Measurements from ENCODE around the gene DOCK4.
A peak's percentile ranks its signal among the peaks of the same experiment; 100 is the strongest.

DOCK4 gene

DNA sequence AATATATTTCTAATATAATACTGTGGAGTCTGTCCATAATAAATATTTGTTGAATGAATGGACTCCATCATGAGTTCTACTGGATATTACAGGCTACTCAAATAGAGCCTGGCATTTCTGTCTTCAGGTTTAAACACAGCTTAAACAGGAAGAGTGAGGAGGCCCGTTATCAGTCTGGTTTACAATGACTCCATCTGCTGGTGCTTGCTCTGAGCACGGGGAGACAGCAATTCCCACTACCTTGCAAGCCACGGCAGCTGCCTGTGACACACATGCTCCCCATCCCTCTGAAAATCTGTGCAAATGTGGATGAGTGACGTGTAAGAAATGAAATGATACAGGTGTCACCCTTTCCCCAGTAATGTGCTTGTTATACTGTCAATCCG, 350.4 kb downstream of the DOCK4 start:
- Histone ChIP-seq H3K27me3 (replicated peaks; ENCODE audit: control insufficient read depth, insufficient read depth, low read length) (no peaks in the 10 kb centered on the region), H3K4me1 (ENCODE audit: control insufficient read depth, insufficient read depth, low read length) (peaks cover 4% of the 10 kb centered on the region), H3K36me3 (ENCODE audit: control insufficient read depth, insufficient read depth, low read length, severe bottlenecking) (no peaks in the 10 kb centered on the region), H3K9me3 (ENCODE audit: control insufficient read depth, low read length) (no peaks in the 10 kb centered on the region), H3K4me3 (ENCODE audit: low read length) (no peak overlapping the region), H3K9ac (ENCODE audit: low read length) (no peak overlapping the region)
- DNase-seq (ENCODE audit: low read depth), result peak; percentile 45

DNA sequence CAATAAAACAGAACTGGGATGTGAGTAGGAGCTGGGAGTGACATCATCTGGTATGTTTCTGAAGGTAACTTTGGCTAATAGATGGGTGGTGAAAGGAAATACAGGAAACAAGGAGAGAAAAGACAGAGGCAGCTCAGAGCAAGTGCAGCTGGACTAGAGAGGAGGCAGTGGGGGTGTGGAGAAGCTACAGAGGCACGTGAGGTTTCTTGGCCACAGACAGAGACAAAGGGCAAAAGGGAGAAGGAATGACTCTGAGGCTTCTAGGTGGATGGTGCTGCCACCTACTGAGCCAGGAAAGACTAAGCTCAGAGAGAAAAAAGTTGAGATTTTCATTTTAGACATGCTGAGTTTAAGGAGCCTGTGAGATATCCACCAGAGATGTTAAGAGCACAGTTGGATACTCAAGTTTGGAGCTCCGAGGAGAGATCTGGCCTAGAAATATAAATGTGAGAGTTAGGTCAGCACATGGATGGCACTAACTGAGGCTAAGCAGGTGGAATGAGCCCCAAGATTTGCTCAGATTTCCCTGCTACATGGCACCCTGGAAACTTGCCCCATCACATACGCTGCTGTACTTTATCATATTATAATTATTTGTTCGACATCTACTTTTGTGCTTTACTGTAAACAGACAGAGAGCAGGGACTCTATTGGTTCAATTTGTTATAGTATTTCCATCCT, 350.9 kb downstream of the DOCK4 start:
- H3K36me3 ChIP-seq (ENCODE audit: control insufficient read depth, insufficient read depth, low read length, severe bottlenecking), result no peaks in the 10 kb centered on the region
- no peaks in the 10 kb centered on the region for H3K9me3 ChIP-seq (ENCODE audit: control insufficient read depth, low read length)
- DNase-seq (ENCODE audit: low read depth), result peak; percentile 79
- H3K4me3 ChIP-seq (ENCODE audit: low read length), result no peak overlapping the region
- no peak overlapping the region for H3K9ac ChIP-seq (ENCODE audit: low read length)
- H3K27me3 ChIP-seq (replicated peaks; ENCODE audit: control insufficient read depth, insufficient read depth, low read length), result no peaks in the 10 kb centered on the region
- H3K4me1 ChIP-seq (ENCODE audit: control insufficient read depth, insufficient read depth, low read length), result peaks cover 4% of the 10 kb centered on the region

DNA sequence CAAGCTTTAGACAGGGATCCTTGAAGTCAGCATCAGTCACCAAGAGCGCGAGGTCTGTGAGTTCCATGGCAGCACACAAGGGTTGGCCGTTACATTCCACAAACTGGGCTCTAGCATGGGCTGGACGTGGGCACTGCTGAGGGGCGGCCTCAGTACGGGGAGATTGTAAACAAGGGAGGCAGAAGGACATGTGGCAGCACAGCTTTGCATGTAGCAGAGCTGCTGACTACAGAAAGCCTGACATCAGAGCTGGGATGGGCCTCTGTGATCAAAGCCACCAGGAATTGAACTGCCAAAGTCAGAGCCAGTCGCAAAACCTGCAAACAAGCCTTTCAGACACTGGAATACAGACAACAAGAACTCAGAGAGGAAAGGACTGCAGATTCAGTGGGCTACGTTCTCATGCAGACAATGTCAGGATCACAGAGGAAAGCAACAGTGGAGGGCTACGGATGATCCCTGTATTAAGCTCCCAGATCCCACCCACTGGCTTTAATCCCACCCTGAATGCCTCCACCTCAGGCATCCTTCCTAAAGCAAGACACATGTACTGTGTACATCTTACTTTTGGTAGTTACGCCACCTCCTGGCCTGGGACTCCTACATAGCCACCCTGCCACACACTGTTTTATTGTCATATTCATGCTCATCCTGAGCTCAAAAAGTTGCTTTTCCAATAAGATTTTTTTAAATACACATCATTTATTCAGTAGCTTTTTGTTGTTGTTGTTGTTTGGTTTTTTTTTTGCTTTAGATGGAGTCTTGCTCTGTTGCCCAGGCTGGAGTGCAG, 352.8 kb downstream of the DOCK4 start:
- H3K36me3 ChIP-seq (ENCODE audit: control insufficient read depth, insufficient read depth, low read length, severe bottlenecking), result no peaks in the 10 kb centered on the region
- peak; percentile 34 for DNase-seq (ENCODE audit: low read depth)

DNA sequence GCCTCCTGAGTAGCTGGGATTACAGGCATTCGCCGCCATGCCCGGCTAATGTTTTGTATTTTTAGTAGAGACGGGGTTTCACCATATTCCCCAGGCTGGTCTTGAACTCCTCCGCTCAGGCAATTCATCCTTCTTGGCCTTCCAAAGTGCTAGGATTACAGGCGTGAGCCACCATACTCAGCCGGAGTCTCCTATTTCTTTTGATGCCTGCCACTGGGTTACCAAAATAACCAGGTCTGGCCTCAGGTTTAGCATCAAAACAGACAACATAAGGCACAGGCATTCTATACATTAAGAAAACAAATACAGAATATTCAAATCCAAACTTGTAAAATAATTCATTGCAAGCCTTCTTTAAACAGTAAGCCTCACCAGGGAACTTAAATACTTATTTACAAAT, 354.1 kb downstream of the DOCK4 start:
- Histone ChIP-seq H3K36me3 (ENCODE audit: control insufficient read depth, insufficient read depth, low read length, severe bottlenecking) (no peaks in the 10 kb centered on the region), H3K9ac (ENCODE audit: low read length) (no peak overlapping the region), H3K4me3 (ENCODE audit: low read length) (no peak overlapping the region), H3K9me3 (ENCODE audit: control insufficient read depth, low read length) (no peaks in the 10 kb centered on the region), H3K27me3 (replicated peaks; ENCODE audit: control insufficient read depth, insufficient read depth, low read length) (no peaks in the 10 kb centered on the region), H3K4me1 (ENCODE audit: control insufficient read depth, insufficient read depth, low read length) (peaks cover 4% of the 10 kb centered on the region)
- no peak for DNase-seq (ENCODE audit: low read depth)

More for the DNA sequence above, 352.8 kb downstream of the DOCK4 start:
- no peaks in the 10 kb centered on the region for H3K9me3 ChIP-seq (ENCODE audit: control insufficient read depth, low read length)
- no peak overlapping the region for H3K9ac ChIP-seq (ENCODE audit: low read length)
- no peaks in the 10 kb centered on the region for H3K27me3 ChIP-seq (replicated peaks; ENCODE audit: control insufficient read depth, insufficient read depth, low read length)
- H3K4me3 ChIP-seq (ENCODE audit: low read length), result no peak overlapping the region
- peaks cover 4% of the 10 kb centered on the region for H3K4me1 ChIP-seq (ENCODE audit: control insufficient read depth, insufficient read depth, low read length)

DNA sequence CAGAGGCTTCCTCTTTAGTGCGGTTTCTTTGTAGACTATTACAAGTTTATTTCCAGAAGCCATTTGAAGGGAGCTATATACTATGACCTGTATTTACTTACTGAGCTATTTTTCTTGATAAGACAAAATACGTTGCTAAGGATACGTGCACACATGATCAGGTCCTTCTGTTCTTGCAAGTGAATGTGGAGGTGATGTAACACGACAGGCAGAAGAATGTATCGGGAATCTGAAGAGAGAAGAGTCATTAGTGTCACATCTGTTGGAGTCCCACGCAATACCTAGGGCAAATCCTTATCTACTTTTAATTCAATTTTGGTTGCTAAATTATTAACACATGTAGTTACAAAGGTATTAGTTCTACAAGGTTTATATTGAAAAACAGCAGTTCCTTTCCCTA, 359.3 kb downstream of the DOCK4 start:
- no peaks in the 10 kb centered on the region for H3K9me3 ChIP-seq (ENCODE audit: control insufficient read depth, low read length)
- H3K36me3 ChIP-seq (ENCODE audit: control insufficient read depth, insufficient read depth, low read length, severe bottlenecking), result no peaks in the 10 kb centered on the region
- peaks cover 18% of the 10 kb centered on the region for H3K4me1 ChIP-seq (ENCODE audit: control insufficient read depth, insufficient read depth, low read length)
- no peaks in the 10 kb centered on the region for H3K27me3 ChIP-seq (replicated peaks; ENCODE audit: control insufficient read depth, insufficient read depth, low read length)
- H3K4me3 ChIP-seq (ENCODE audit: low read length), result no peak overlapping the region
- no peak overlapping the region for H3K9ac ChIP-seq (ENCODE audit: low read length)
- no peak for DNase-seq (ENCODE audit: low read depth)

DNA sequence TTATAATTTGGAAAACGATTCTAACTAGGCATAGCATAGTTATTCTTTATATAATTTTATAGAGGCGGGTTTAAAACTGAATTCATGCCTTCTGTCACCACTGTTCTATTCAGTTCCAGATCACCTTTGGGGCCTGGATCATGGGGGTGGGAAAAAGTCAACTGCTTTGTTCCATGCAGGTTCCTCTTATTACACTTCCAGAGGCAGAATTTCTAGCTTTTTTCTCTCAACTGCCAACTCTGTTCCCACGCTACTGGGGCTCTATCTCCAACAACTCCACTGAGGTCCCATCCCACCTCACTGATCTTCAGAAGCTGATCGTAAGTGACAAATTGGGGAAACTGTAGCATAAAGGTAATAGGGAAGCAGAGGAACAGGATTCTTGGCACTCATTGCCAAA, 360.3 kb downstream of the DOCK4 start:
- no peaks in the 10 kb centered on the region for H3K27me3 ChIP-seq (replicated peaks; ENCODE audit: control insufficient read depth, insufficient read depth, low read length)
- no peak overlapping the region for H3K4me3 ChIP-seq (ENCODE audit: low read length)
- peaks cover 18% of the 10 kb centered on the region for H3K4me1 ChIP-seq (ENCODE audit: control insufficient read depth, insufficient read depth, low read length)
- no peaks in the 10 kb centered on the region for H3K9me3 ChIP-seq (ENCODE audit: control insufficient read depth, low read length)
- no peak overlapping the region for H3K9ac ChIP-seq (ENCODE audit: low read length)
- DNase-seq (ENCODE audit: low read depth), result no peak
- H3K36me3 ChIP-seq (ENCODE audit: control insufficient read depth, insufficient read depth, low read length, severe bottlenecking), result no peaks in the 10 kb centered on the region

DNA sequence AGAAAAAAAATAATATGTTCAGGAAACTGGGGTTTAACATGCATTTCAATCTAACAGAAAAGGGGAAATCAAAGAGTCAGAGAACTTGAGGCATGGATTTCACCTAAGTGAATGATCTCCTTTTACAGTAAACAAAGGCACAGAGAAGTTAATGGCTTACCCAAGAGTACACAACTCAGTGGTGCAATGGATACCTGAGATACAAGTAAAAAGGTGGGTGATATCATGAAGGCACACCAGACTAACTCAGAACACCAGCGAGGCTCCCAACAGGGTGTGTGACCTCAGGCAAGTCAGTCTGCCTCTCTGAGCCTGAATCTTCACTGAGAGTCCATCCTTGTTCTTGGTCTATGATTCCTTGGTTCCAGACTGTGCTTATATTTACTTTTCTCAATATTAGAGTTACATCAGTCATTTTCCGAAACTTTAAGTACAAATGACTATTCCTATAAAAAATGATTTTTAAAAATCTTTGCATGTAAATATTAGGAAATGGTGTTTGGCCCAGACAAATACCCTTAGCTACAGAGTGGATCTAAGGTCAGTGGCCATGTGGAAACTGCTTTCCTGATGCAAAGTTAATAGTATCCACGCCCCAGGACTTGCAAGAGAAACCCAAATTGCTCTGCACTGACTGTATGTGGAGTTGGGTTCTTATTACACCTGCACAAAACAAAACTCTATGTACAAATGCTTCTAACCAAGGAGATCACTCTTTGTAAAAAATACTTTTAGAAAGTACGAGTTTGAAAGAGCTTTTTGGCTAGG, 361.1 kb downstream of the DOCK4 start:
- Histone ChIP-seq H3K9me3 (ENCODE audit: control insufficient read depth, low read length) (no peaks in the 10 kb centered on the region), H3K27me3 (replicated peaks; ENCODE audit: control insufficient read depth, insufficient read depth, low read length) (no peaks in the 10 kb centered on the region), H3K4me3 (ENCODE audit: low read length) (no peak overlapping the region), H3K9ac (ENCODE audit: low read length) (no peak overlapping the region), H3K4me1 (ENCODE audit: control insufficient read depth, insufficient read depth, low read length) (peaks cover 18% of the 10 kb centered on the region), H3K36me3 (ENCODE audit: control insufficient read depth, insufficient read depth, low read length, severe bottlenecking) (no peaks in the 10 kb centered on the region)
- no peak for DNase-seq (ENCODE audit: low read depth)

DNA sequence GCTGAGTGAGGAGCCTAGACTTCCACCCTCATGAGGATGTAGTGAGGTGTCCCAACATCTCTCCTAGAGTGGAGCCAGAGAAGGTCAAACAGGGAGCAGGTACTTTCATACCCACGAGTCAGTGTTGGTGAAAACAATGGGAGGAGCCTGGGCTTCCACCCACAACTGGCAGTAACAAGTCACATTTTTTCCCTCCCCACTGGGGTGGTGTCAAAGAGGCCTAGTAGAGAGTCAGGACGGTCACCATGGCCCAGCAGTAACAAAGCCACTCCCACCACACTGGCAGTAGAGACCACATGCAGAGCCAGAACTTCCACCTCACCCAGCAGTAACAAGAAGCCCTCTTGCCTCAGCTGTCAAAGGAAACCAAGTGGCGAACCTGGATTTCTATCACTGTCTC, 363.7 kb downstream of the DOCK4 start:
- H3K4me3 ChIP-seq (ENCODE audit: low read length), result no peak overlapping the region
- H3K4me1 ChIP-seq (ENCODE audit: control insufficient read depth, insufficient read depth, low read length), result peaks cover 18% of the 10 kb centered on the region
- no peak for DNase-seq (ENCODE audit: low read depth)
- H3K9ac ChIP-seq (ENCODE audit: low read length), result no peak overlapping the region
- no peaks in the 10 kb centered on the region for H3K9me3 ChIP-seq (ENCODE audit: control insufficient read depth, low read length)
- H3K36me3 ChIP-seq (ENCODE audit: control insufficient read depth, insufficient read depth, low read length, severe bottlenecking), result no peaks in the 10 kb centered on the region
- H3K27me3 ChIP-seq (replicated peaks; ENCODE audit: control insufficient read depth, insufficient read depth, low read length), result no peaks in the 10 kb centered on the region

DNA sequence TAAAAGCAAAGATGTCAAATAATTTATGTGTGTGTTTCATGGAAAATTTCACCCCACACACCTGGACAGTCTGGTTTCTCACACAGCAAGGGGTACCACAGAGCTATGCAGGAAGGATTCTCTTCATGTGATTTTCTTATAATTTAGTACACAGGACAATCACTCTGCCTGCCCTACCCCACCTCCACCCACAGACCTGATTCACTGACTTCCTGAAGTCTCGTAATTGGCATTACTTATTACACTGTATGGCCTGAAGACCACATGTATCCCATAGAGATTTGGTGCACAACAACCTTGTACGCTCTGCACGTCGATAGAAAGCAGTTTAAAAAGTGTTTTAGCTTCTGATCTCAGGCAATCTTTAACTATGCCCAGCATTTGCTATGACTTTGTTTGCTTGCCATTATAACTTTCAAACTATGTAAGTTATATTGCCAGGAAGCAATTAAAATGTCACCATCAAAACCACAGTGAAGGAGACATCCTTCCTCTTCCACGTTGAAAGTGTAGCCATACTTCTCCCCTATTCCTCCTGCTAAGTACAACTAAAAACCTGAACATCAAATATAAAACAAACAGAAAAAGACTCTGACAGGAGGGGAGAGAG, 364.5 kb downstream of the DOCK4 start:
- DNase-seq (ENCODE audit: low read depth), result no peak
- H3K9ac ChIP-seq (ENCODE audit: low read length), result no peak overlapping the region
- H3K9me3 ChIP-seq (ENCODE audit: control insufficient read depth, low read length), result no peaks in the 10 kb centered on the region
- H3K27me3 ChIP-seq (replicated peaks; ENCODE audit: control insufficient read depth, insufficient read depth, low read length), result no peaks in the 10 kb centered on the region
- H3K4me3 ChIP-seq (ENCODE audit: low read length), result no peak overlapping the region
- no peaks in the 10 kb centered on the region for H3K36me3 ChIP-seq (ENCODE audit: control insufficient read depth, insufficient read depth, low read length, severe bottlenecking)
- peaks cover 16% of the 10 kb centered on the region for H3K4me1 ChIP-seq (ENCODE audit: control insufficient read depth, insufficient read depth, low read length)

DNA sequence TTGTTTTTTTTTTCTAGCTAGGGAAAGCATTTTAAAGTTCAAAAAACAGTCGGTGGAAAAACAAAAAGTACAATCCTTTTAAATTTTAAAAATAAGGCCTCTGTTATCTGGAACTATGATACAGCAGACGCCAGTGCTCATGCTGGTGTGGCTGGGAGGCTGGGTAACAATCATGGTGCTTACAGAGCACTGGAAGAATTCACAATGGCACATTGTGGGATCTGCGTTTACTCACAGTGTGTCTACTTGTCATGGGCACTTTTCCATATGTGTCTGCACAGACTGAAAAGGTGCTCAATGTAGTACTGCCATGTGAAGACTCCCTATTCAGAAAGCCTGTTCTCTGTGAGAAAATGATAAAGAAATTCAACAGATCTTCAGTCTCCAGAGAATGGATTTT, 365.7 kb downstream of the DOCK4 start:
- no peaks in the 10 kb centered on the region for H3K27me3 ChIP-seq (replicated peaks; ENCODE audit: control insufficient read depth, insufficient read depth, low read length)
- no peak overlapping the region for H3K4me3 ChIP-seq (ENCODE audit: low read length)
- DNase-seq (ENCODE audit: low read depth), result no peak
- H3K36me3 ChIP-seq (ENCODE audit: control insufficient read depth, insufficient read depth, low read length, severe bottlenecking), result no peaks in the 10 kb centered on the region
- H3K9me3 ChIP-seq (ENCODE audit: control insufficient read depth, low read length), result no peaks in the 10 kb centered on the region
- peaks cover 8% of the 10 kb centered on the region for H3K4me1 ChIP-seq (ENCODE audit: control insufficient read depth, insufficient read depth, low read length)
- no peak overlapping the region for H3K9ac ChIP-seq (ENCODE audit: low read length)

DNA sequence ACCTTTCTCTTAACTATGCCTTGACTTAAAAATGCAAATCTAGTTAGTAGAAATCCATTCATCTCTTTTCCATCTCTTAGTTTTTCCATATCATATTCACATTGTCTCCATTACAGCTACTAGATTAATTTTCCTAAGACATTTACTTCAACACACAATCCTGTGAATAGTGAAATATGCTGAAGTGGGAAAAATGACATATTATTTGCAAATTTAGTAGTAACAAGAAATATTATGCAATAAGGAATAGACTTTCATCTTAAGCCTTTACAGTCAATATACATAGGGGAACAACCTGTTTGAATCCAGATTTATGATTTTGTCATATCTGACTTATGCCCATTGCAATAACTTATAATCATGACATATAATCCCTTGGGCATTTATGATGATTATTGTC, 366.9 kb downstream of the DOCK4 start:
- Histone ChIP-seq H3K4me3 (ENCODE audit: low read length) (no peak overlapping the region), H3K9ac (ENCODE audit: low read length) (no peak overlapping the region), H3K9me3 (ENCODE audit: control insufficient read depth, low read length) (no peaks in the 10 kb centered on the region), H3K27me3 (replicated peaks; ENCODE audit: control insufficient read depth, insufficient read depth, low read length) (no peaks in the 10 kb centered on the region), H3K36me3 (ENCODE audit: control insufficient read depth, insufficient read depth, low read length, severe bottlenecking) (no peaks in the 10 kb centered on the region), H3K4me1 (ENCODE audit: control insufficient read depth, insufficient read depth, low read length) (peaks cover 12% of the 10 kb centered on the region)
- DNase-seq (ENCODE audit: low read depth), result no peak
